CD4-positive, alpha-beta T cell treated with Interleukin-10 for 1 hour (primary cell): ENCODE measurements around the gene IDH3B.

Source experiments
- DNase-seq: peaks from one replicate; pipeline ENCODE4 v3.0.0-alpha.2; 2020

IDH3B gene

GRCh38 chr20:2612073-2612472 lies 51.9 kb downstream of the IDH3B start:
- DNase-seq: no peak

DNA sequence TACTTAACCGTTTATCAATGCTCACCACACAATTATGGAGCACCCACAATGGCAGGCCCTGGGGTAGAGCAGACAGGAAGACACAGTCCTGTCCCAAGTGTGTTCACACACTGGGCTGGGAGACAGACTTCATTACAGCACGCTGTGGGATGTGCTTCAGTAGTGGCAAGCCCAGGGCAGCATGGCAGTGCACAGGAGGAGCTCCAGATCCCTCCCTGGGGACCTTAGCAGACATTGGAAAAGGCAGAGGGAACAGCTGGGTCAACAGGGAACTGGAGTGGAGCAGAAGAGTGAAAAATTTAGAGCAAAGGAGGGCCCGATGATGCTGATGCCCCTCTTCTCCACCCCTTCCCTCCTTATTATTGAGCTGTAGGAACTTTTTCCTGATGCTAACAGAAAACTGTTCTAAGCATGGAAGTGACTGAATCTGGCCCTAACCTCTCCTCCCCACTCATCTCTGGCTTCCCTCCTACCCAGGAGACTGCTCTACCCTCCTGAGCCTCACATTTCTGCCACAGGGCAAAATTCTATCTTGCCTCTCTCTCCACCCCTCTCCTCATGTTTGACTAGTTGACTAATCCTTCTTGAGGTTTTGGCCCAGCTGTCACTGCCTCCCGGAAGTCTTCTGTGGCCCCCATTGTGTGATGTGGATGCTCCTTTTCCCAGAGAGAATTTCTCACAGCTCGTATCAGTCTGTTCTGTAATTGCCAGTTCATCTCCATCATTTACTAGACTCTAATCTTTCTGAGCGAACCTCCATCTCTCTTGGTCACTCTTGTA lies 52.9 kb downstream of the IDH3B start:
- no peak for DNase-seq

DNA sequence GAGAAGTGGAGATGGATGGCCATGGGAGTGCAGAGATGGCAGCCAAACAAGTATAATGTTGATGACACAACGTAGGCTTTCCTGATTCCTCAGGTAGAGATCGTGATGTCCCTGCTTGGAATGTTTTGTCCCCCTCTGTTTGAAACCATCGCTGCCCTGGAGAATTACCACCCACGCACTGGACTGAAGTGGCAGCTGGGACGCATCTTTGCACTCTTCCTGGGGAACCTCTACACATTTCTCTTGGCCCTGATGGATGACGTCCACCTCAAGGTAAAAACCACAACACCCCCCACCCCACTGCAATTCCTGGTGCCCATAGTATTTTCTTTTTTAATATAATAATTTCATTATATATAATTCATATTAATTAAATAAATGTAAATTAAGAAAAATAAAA lies 53.7 kb downstream of the IDH3B start:
- no peak for DNase-seq
